Esophagus squamous epithelium (tissue), 4 donors: ENCODE results near the gene ELN.

Experiments used
- CTCF ChIP-seq, 6 experiments: fragments of 450-650 bp in 4 of 6; fragments of 200-600 bp in 2 of 6; sonication (generic) in 2 of 6; IDR thresholded peaks; one replicate each; pipeline ENCODE4 v1.5.1; 2016 to 2019; ENCODE audit warnings: antibody characterized with exemption in 6 of 6, mild to moderate bottlenecking in 4 of 6, moderate library complexity in 4 of 6
- POLR2A ChIP-seq, 4 donors: fragments of 450-650 bp; IDR thresholded peaks; one replicate each; pipeline ENCODE4 v1.6.1; 2017; ENCODE audit warnings: antibody characterized with exemption in 4 of 4, mild to moderate bottlenecking in 4 of 4, moderate library complexity in 3 of 4

- TF ChIP-seq CTCF (IDR thresholded peaks at IDR 0.05) (no peak), POLR2A (IDR thresholded peaks at IDR 0.05) (no peak)
Observed at GRCh38 chr7:74093671-74094223, 65.8 kb downstream of the ELN start.
